ENCODE measurements around the gene SHB.

The SHB gene

GRCh38 chr9:38068701-38069628 lies at the start of gene SHB:
Gene SHB (minus strand): TSS chr9:38069227. CDS start chr9:38068645, 582 bp downstream.
- no peaks in the 10 kb centered on the region for H3K9me3 ChIP-seq (ENCODE audit: control insufficient read depth, insufficient read depth, low read length)
- peak within 1 kb of the TSS; percentile 65 for H3K9ac ChIP-seq (ENCODE audit: low read depth, low read length)
- peaks cover 12% of the 10 kb centered on the region for H3K4me1 ChIP-seq (ENCODE audit: control insufficient read depth, insufficient read depth, low read length)
- no peaks in the 10 kb centered on the region for H3K36me3 ChIP-seq (ENCODE audit: control insufficient read depth, insufficient read depth, low read length)
- H3K27me3 ChIP-seq (ENCODE audit: control insufficient read depth, insufficient read depth, low read length) = peaks cover 19% of the 10 kb centered on the region
- H3K4me3 ChIP-seq (ENCODE audit: low read depth, low read length) = peak within 1 kb of the TSS; percentile 84

GRCh38 chr9:38117651-38118050 lies 48.6 kb upstream of the SHB start:
- Histone ChIP-seq H3K36me3 (ENCODE audit: control insufficient read depth, insufficient read depth, low read length) (no peaks in the 10 kb centered on the region), H3K27me3 (ENCODE audit: control insufficient read depth, insufficient read depth, low read length) (no peaks in the 10 kb centered on the region), H3K4me3 (ENCODE audit: low read depth, low read length) (no peak overlapping the region), H3K9me3 (ENCODE audit: control insufficient read depth, insufficient read depth, low read length) (no peaks in the 10 kb centered on the region), H3K9ac (ENCODE audit: low read depth, low read length) (no peak overlapping the region), H3K4me1 (ENCODE audit: control insufficient read depth, insufficient read depth, low read length) (no peaks in the 10 kb centered on the region)

- H3K9ac ChIP-seq (ENCODE audit: low read depth, low read length) = no peak overlapping the region
- no peaks in the 10 kb centered on the region for H3K36me3 ChIP-seq (ENCODE audit: control insufficient read depth, insufficient read depth, low read length)
- no peaks in the 10 kb centered on the region for H3K4me1 ChIP-seq (ENCODE audit: control insufficient read depth, insufficient read depth, low read length)
- no peak overlapping the region for H3K4me3 ChIP-seq (ENCODE audit: low read depth, low read length)
- H3K27me3 ChIP-seq (ENCODE audit: control insufficient read depth, insufficient read depth, low read length) = no peaks in the 10 kb centered on the region
- H3K9me3 ChIP-seq (ENCODE audit: control insufficient read depth, insufficient read depth, low read length) = no peaks in the 10 kb centered on the region
Measured at GRCh38 chr9:38114905-38115304, 45.9 kb upstream of the SHB start.

GRCh38 chr9:38112456-38112855 lies 43.4 kb upstream of the SHB start:
- Histone ChIP-seq H3K27me3 (ENCODE audit: control insufficient read depth, insufficient read depth, low read length) (no peaks in the 10 kb centered on the region), H3K9ac (ENCODE audit: low read depth, low read length) (no peak overlapping the region), H3K36me3 (ENCODE audit: control insufficient read depth, insufficient read depth, low read length) (no peaks in the 10 kb centered on the region), H3K4me3 (ENCODE audit: low read depth, low read length) (no peak overlapping the region), H3K4me1 (ENCODE audit: control insufficient read depth, insufficient read depth, low read length) (no peaks in the 10 kb centered on the region), H3K9me3 (ENCODE audit: control insufficient read depth, insufficient read depth, low read length) (no peaks in the 10 kb centered on the region)

GRCh38 chr9:38112049-38112448 lies 43.0 kb upstream of the SHB start:
- no peak overlapping the region for H3K9ac ChIP-seq (ENCODE audit: low read depth, low read length)
- H3K9me3 ChIP-seq (ENCODE audit: control insufficient read depth, insufficient read depth, low read length) = no peaks in the 10 kb centered on the region
- no peaks in the 10 kb centered on the region for H3K27me3 ChIP-seq (ENCODE audit: control insufficient read depth, insufficient read depth, low read length)
- H3K4me3 ChIP-seq (ENCODE audit: low read depth, low read length) = no peak overlapping the region
- no peaks in the 10 kb centered on the region for H3K36me3 ChIP-seq (ENCODE audit: control insufficient read depth, insufficient read depth, low read length)
- H3K4me1 ChIP-seq (ENCODE audit: control insufficient read depth, insufficient read depth, low read length) = no peaks in the 10 kb centered on the region

GRCh38 chr9:38110476-38110875 lies 41.4 kb upstream of the SHB start:
- Histone ChIP-seq H3K27me3 (ENCODE audit: control insufficient read depth, insufficient read depth, low read length) (no peaks in the 10 kb centered on the region), H3K4me3 (ENCODE audit: low read depth, low read length) (no peak overlapping the region)

GRCh38 chr9:38109601-38110000 lies 40.6 kb upstream of the SHB start:
- Histone ChIP-seq H3K4me3 (ENCODE audit: low read depth, low read length) (no peak overlapping the region), H3K27me3 (ENCODE audit: control insufficient read depth, insufficient read depth, low read length) (no peaks in the 10 kb centered on the region), H3K9me3 (ENCODE audit: control insufficient read depth, insufficient read depth, low read length) (no peaks in the 10 kb centered on the region), H3K36me3 (ENCODE audit: control insufficient read depth, insufficient read depth, low read length) (no peaks in the 10 kb centered on the region), H3K4me1 (ENCODE audit: control insufficient read depth, insufficient read depth, low read length) (no peaks in the 10 kb centered on the region), H3K9ac (ENCODE audit: low read depth, low read length) (no peak overlapping the region)

More at GRCh38 chr9:38110476-38110875, 41.4 kb upstream of the SHB start:
- no peaks in the 10 kb centered on the region for H3K9me3 ChIP-seq (ENCODE audit: control insufficient read depth, insufficient read depth, low read length)
- no peaks in the 10 kb centered on the region for H3K36me3 ChIP-seq (ENCODE audit: control insufficient read depth, insufficient read depth, low read length)
- no peak overlapping the region for H3K9ac ChIP-seq (ENCODE audit: low read depth, low read length)
- no peaks in the 10 kb centered on the region for H3K4me1 ChIP-seq (ENCODE audit: control insufficient read depth, insufficient read depth, low read length)

- Histone ChIP-seq H3K27me3 (ENCODE audit: control insufficient read depth, insufficient read depth, low read length) (no peaks in the 10 kb centered on the region), H3K9me3 (ENCODE audit: control insufficient read depth, insufficient read depth, low read length) (no peaks in the 10 kb centered on the region), H3K4me1 (ENCODE audit: control insufficient read depth, insufficient read depth, low read length) (no peaks in the 10 kb centered on the region), H3K4me3 (ENCODE audit: low read depth, low read length) (no peak overlapping the region), H3K9ac (ENCODE audit: low read depth, low read length) (no peak overlapping the region), H3K36me3 (ENCODE audit: control insufficient read depth, insufficient read depth, low read length) (no peaks in the 10 kb centered on the region)
Measured at GRCh38 chr9:38108326-38108725, 39.3 kb upstream of the SHB start.

GRCh38 chr9:38107811-38108304 lies 38.8 kb upstream of the SHB start:
- H3K4me3 ChIP-seq (ENCODE audit: low read depth, low read length) = no peak overlapping the region
- H3K9ac ChIP-seq (ENCODE audit: low read depth, low read length) = no peak overlapping the region
- H3K4me1 ChIP-seq (ENCODE audit: control insufficient read depth, insufficient read depth, low read length) = no peaks in the 10 kb centered on the region
- no peaks in the 10 kb centered on the region for H3K27me3 ChIP-seq (ENCODE audit: control insufficient read depth, insufficient read depth, low read length)
- no peaks in the 10 kb centered on the region for H3K36me3 ChIP-seq (ENCODE audit: control insufficient read depth, insufficient read depth, low read length)
- no peaks in the 10 kb centered on the region for H3K9me3 ChIP-seq (ENCODE audit: control insufficient read depth, insufficient read depth, low read length)

GRCh38 chr9:38107405-38107804 lies 38.4 kb upstream of the SHB start:
- Histone ChIP-seq H3K9ac (ENCODE audit: low read depth, low read length) (no peak overlapping the region), H3K4me3 (ENCODE audit: low read depth, low read length) (no peak overlapping the region), H3K4me1 (ENCODE audit: control insufficient read depth, insufficient read depth, low read length) (no peaks in the 10 kb centered on the region), H3K9me3 (ENCODE audit: control insufficient read depth, insufficient read depth, low read length) (no peaks in the 10 kb centered on the region), H3K36me3 (ENCODE audit: control insufficient read depth, insufficient read depth, low read length) (no peaks in the 10 kb centered on the region), H3K27me3 (ENCODE audit: control insufficient read depth, insufficient read depth, low read length) (no peaks in the 10 kb centered on the region)

- H3K4me1 ChIP-seq (ENCODE audit: control insufficient read depth, insufficient read depth, low read length) = no peaks in the 10 kb centered on the region
- H3K36me3 ChIP-seq (ENCODE audit: control insufficient read depth, insufficient read depth, low read length) = no peaks in the 10 kb centered on the region
- H3K27me3 ChIP-seq (ENCODE audit: control insufficient read depth, insufficient read depth, low read length) = no peaks in the 10 kb centered on the region
- no peak overlapping the region for H3K4me3 ChIP-seq (ENCODE audit: low read depth, low read length)
- no peak overlapping the region for H3K9ac ChIP-seq (ENCODE audit: low read depth, low read length)
- H3K9me3 ChIP-seq (ENCODE audit: control insufficient read depth, insufficient read depth, low read length) = no peaks in the 10 kb centered on the region
Measured at GRCh38 chr9:38106488-38106887, 37.5 kb upstream of the SHB start.

GRCh38 chr9:38103340-38103739 lies 34.3 kb upstream of the SHB start:
- Histone ChIP-seq H3K9me3 (ENCODE audit: control insufficient read depth, insufficient read depth, low read length) (no peaks in the 10 kb centered on the region), H3K9ac (ENCODE audit: low read depth, low read length) (no peak overlapping the region), H3K4me3 (ENCODE audit: low read depth, low read length) (no peak overlapping the region), H3K36me3 (ENCODE audit: control insufficient read depth, insufficient read depth, low read length) (no peaks in the 10 kb centered on the region), H3K4me1 (ENCODE audit: control insufficient read depth, insufficient read depth, low read length) (no peaks in the 10 kb centered on the region), H3K27me3 (ENCODE audit: control insufficient read depth, insufficient read depth, low read length) (no peaks in the 10 kb centered on the region)
